HEK293 (cell line): ENCODE data around the gene EIF3L.

ENCODE experiments used
- CTCF ChIA-PET: fragments of 350-600 bp; formaldehyde crosslinking; extraction: SDS; loops from one replicate; lab custom pipeline; 2021; ENCODE audit warnings: antibody characterized with exemption; lab: Yijun Ruan, JAX
- POLR2A ChIA-PET: fragments of 300-600 bp; formaldehyde crosslinking; extraction: SDS; loops from one replicate; lab custom pipeline; 2020; ENCODE audit warnings: antibody characterized with exemption, inconsistent platforms; lab: Yijun Ruan, JAX
- H3K27ac ChIP-seq: fragments of 200-500 bp; sonication (Bioruptor generic); 2 replicates; pipeline ENCODE4 v1.5.1; 2014; ENCODE audit warnings: low read depth, low read length, control low read depth, inconsistent platforms; ENCODE audit errors: extremely low read depth
- H3K36me3 ChIP-seq, 2 experiments: fragments of 200-500 bp in 1 of 2; sonication (Bioruptor generic) in 1 of 2; 1 replicate in 1 of 2; 2 replicates in 1 of 2; pipeline ENCODE4 v1.5.1; 2014 to 2017; ENCODE audit warnings: inconsistent platforms in 2 of 2, low read length in 2 of 2; ENCODE audit not compliant: control insufficient read depth in 2 of 2, insufficient read depth in 1 of 2
- H3K4me1 ChIP-seq: fragments of 200-500 bp; sonication (Bioruptor generic); 2 replicates; pipeline ENCODE4 v1.5.1; 2014; ENCODE audit warnings: mild to moderate bottlenecking, low read length, inconsistent platforms; ENCODE audit not compliant: control insufficient read depth, insufficient read depth
- H3K4me3 ChIP-seq: 2 replicates; pipeline ENCODE4 v1.5.1; 2011; ENCODE audit warnings: low read depth, mild to moderate bottlenecking, control low read depth, low read length, moderate library complexity
- H3K9me3 ChIP-seq: fragments of 200-500 bp; sonication (Bioruptor generic); 2 replicates; pipeline ENCODE4 v1.5.1; 2014; ENCODE audit warnings: low read depth, low read length, inconsistent platforms; ENCODE audit not compliant: control insufficient read depth, insufficient read depth
- AEBP2 ChIP-seq: fragments of 450-650 bp; formaldehyde crosslinking; IDR thresholded peaks from 2 replicates; pipeline ENCODE4 v1.5.1; 2016; ENCODE audit warnings: missing biosample characterization, missing genetic modification characterization, borderline replicate concordance
- ATF2 ChIP-seq: fragments of 450-650 bp; formaldehyde crosslinking; IDR thresholded peaks from 2 replicates; pipeline ENCODE4 v1.5.1; 2016; ENCODE audit warnings: missing biosample characterization, missing genetic modification characterization, low read depth
- HOXC10 ChIP-seq: sonication (generic); formaldehyde crosslinking; IDR thresholded peaks from 2 replicates; pipeline ENCODE4 v1.8.1; 2023; ENCODE audit warnings: mild to moderate bottlenecking, missing genetic modification reagents
- TRIM28 ChIP-seq: IDR thresholded peaks from 2 replicates; pipeline ENCODE4 v1.6.1; 2011; ENCODE audit warnings: low read length, control low read depth, borderline replicate concordance
- ZBTB8A ChIP-seq: fragments of 450-650 bp; formaldehyde crosslinking; IDR thresholded peaks from 2 replicates; pipeline ENCODE4 v1.5.1; 2016; ENCODE audit warnings: missing biosample characterization, missing genetic modification characterization
- ZFP69B ChIP-seq: fragments of 450-650 bp; formaldehyde crosslinking; IDR thresholded peaks from 2 replicates; pipeline ENCODE4 v1.5.1; 2016; ENCODE audit warnings: missing biosample characterization, missing genetic modification characterization
- ZNF10 ChIP-seq: fragments of 450-650 bp; formaldehyde crosslinking; IDR thresholded peaks from 2 replicates; pipeline ENCODE4 v1.5.1; 2017; ENCODE audit warnings: missing biosample characterization, missing genetic modification characterization
- ZNF133 ChIP-seq: fragments of 450-650 bp; formaldehyde crosslinking; IDR thresholded peaks from 2 replicates; pipeline ENCODE4 v1.5.1; 2016; ENCODE audit warnings: missing biosample characterization, missing genetic modification characterization
- ZNF155 ChIP-seq: fragments of 450-650 bp; formaldehyde crosslinking; IDR thresholded peaks from 2 replicates; pipeline ENCODE4 v1.5.1; 2016; ENCODE audit warnings: missing biosample characterization, missing genetic modification characterization
- ZNF19 ChIP-seq: fragments of 450-650 bp; formaldehyde crosslinking; IDR thresholded peaks from 2 replicates; pipeline ENCODE4; 2016; ENCODE audit warnings: missing biosample characterization, missing genetic modification characterization, low read depth
- ZNF24 ChIP-seq: fragments of 450-650 bp; formaldehyde crosslinking; IDR thresholded peaks from 2 replicates; pipeline ENCODE4 v1.5.1; 2016; ENCODE audit warnings: missing biosample characterization, missing genetic modification characterization
- ZNF280D ChIP-seq: fragments of 450-650 bp; formaldehyde crosslinking; IDR thresholded peaks from 2 replicates; pipeline ENCODE4 v1.5.1; 2016; ENCODE audit warnings: missing biosample characterization, missing genetic modification characterization
- ZNF530 ChIP-seq: fragments of 450-650 bp; formaldehyde crosslinking; IDR thresholded peaks from 2 replicates; pipeline ENCODE4 v1.5.1; 2016; ENCODE audit warnings: low read depth, missing biosample characterization, missing genetic modification characterization
- ZNF544 ChIP-seq: fragments of 450-650 bp; formaldehyde crosslinking; IDR thresholded peaks from 2 replicates; pipeline ENCODE4 v1.5.0; 2017; ENCODE audit warnings: missing biosample characterization, missing genetic modification characterization
- ZNF660 ChIP-seq: fragments of 450-650 bp; IDR thresholded peaks from 2 replicates; pipeline ENCODE4 v1.5.1; 2018; ENCODE audit warnings: missing biosample characterization, mild to moderate bottlenecking, missing genetic modification characterization
- ZNF701 ChIP-seq: fragments of 450-650 bp; formaldehyde crosslinking; IDR thresholded peaks from 2 replicates; pipeline ENCODE4 v1.5.1; 2016; ENCODE audit warnings: missing biosample characterization, missing genetic modification characterization
- ZSCAN30 ChIP-seq: fragments of 450-650 bp; IDR thresholded peaks from 2 replicates; pipeline ENCODE4 v1.5.1; 2018; ENCODE audit warnings: missing biosample characterization, mild to moderate bottlenecking, missing genetic modification characterization, moderate library complexity

EIF3L gene

GRCh38 chr22:37832022-37832857, 17.0 kb upstream of the EIF3L start:
- POLR2A ChIA-PET = no interaction called here

GRCh38 chr22:37842015-37842793, 7.0 kb upstream of the EIF3L start:
- Histone ChIP-seq H3K9me3 (no peaks in the 10 kb centered on the region), H3K36me3 (peaks cover 27 to 44% of the 10 kb centered on the region in 2 experiments), H3K4me3 (no peak overlapping the region), H3K27ac (no peak overlapping the region), H3K4me1 (no peaks in the 10 kb centered on the region)
- TF ChIP-seq ZSCAN30 (no peak), ZNF544 (tag by site-specific recombination) (no peak), ZNF530 (tag by site-specific recombination) (no peak), ZNF280D (tag by site-specific recombination) (no peak), ZNF19 (no peak), ZNF133 (tag by site-specific recombination) (no peak), ZNF24 (no peak), ZNF660 (tag by site-specific recombination) (no peak), HOXC10 (CRISPR knock-in tag) (no peak), ZBTB8A (no peak)
- ChIA-PET POLR2A (interaction anchor here (0.5 to 1.1 kb wide), 2 partner anchors 31 to 35 kb away, joined by 3 to 7 read pairs; partner anchors contain the start of gene GCAT), CTCF (interaction anchor here (0.8 to 2.1 kb wide), 3 partner anchors 21 to 74 kb away, joined by 3 to 10 read pairs (median 5); no protein-coding TSS in a partner anchor)

More at GRCh38 chr22:37832022-37832857, 17.0 kb upstream of the EIF3L start:
- Histone ChIP-seq H3K4me1 (no peaks in the 10 kb centered on the region), H3K36me3 (peaks cover 31 to 81% of the 10 kb centered on the region in 2 experiments; a peak in 2 of 3 replicates), H3K27ac (no peak overlapping the region), H3K9me3 (no peaks in the 10 kb centered on the region), H3K4me3 (no peak overlapping the region)
- TF ChIP-seq ZNF280D (tag by site-specific recombination) (no peak), ZFP69B (no peak), TRIM28 (no peak), AEBP2 (tag by site-specific recombination) (no peak), ZNF155 (tag by site-specific recombination) (no peak), ATF2 (no peak), ZNF701 (tag by site-specific recombination) (no peak), ZNF10 (tag by site-specific recombination) (no peak), ZNF660 (tag by site-specific recombination) (no peak)
- CTCF ChIA-PET = interaction anchor here (0.6 kb wide), 2 partner anchors 30 to 34 kb away, joined by 3 to 4 read pairs; no protein-coding TSS in a partner anchor
